OCI-LY3 (cell line): ENCODE measurements around the gene MRPS2.

Experiments used
- H2AFZ ChIP-seq: fragments of 200-600, 300-600 bp; shearing (Covaris generic); 2 replicates; pipeline ENCODE4 v1.6.0; 2014; ENCODE audit warnings: antibody characterized with exemption, low read depth, low read length
- H3K27ac ChIP-seq: fragments of 200-600, 300-600 bp; sonication (generic); 2 replicates; pipeline ENCODE4 v1.5.1; 2014; ENCODE audit warnings: mild to moderate bottlenecking, low read length, moderate library complexity, mixed read lengths
- H3K27me3 ChIP-seq: fragments of 200-600, 300-600 bp; sonication (generic); 2 replicates; pipeline ENCODE4 v1.6.1; 2014; ENCODE audit warnings: low read depth, low read length, mixed read lengths
- H3K36me3 ChIP-seq: fragments of 200-600, 300-600 bp; sonication (generic); replicated peaks from 2 replicates; pipeline ENCODE3; 2014; ENCODE audit warnings: low read depth, low read length, mixed read lengths
- H3K4me1 ChIP-seq: fragments of 300-600, 200-600 bp; sonication (generic); 2 replicates; pipeline ENCODE4 v1.6.1; 2014; ENCODE audit warnings: low read length, mixed read lengths
- H3K4me2 ChIP-seq: fragments of 200-600, 300-600 bp; sonication (generic); 2 replicates; pipeline ENCODE4 v1.6.1; 2014; ENCODE audit warnings: low read length, mixed read lengths
- H3K4me3 ChIP-seq: fragments of 300-600, 200-600 bp; sonication (generic); 2 replicates; pipeline ENCODE4 v1.5.1; 2014; ENCODE audit warnings: antibody characterized with exemption, mild to moderate bottlenecking, low read length, moderate library complexity
- H3K79me2 ChIP-seq: fragments of 300-600, 200-600 bp; shearing (Covaris generic); 2 replicates; pipeline ENCODE4 v1.6.1; 2014; ENCODE audit warnings: mild to moderate bottlenecking, low read length, mixed read lengths
- H3K9ac ChIP-seq: fragments of 300-600, 200-600 bp; shearing (Covaris generic); 2 replicates; pipeline ENCODE4 v1.6.0; 2014; ENCODE audit warnings: mild to moderate bottlenecking, low read length, moderate library complexity
- H3K9me3 ChIP-seq: fragments of 200-600, 300-600 bp; shearing (Covaris generic); 2 replicates; pipeline ENCODE4 v1.6.1; 2014; ENCODE audit warnings: low read length, mixed read lengths; ENCODE audit not compliant: insufficient read depth
- H4K20me1 ChIP-seq: fragments of 200-600, 300-600 bp; sonication (generic); 2 replicates; pipeline ENCODE4 v1.6.1; 2016; ENCODE audit warnings: low read length, mixed read lengths; ENCODE audit not compliant: insufficient read depth
- EZH2phosphoT487 ChIP-seq: fragments of 200-600 bp; shearing (Covaris generic); IDR thresholded peaks from 2 replicates; pipeline ENCODE4 v1.6.1; 2018; ENCODE audit warnings: antibody characterized with exemption, mixed run types, low read depth
- TF ChIP-seq, protein P1 (sequence below): fragments of 200-600, 300-600 bp; sonication (generic); IDR thresholded peaks from 2 replicates; pipeline ENCODE4 v1.5.1; 2014; ENCODE audit warnings: antibody characterized with exemption, low read length, low read depth

The MRPS2 gene

GRCh38 chr9:135485832-135486231, 14.7 kb upstream of the MRPS2 start:
- Histone ChIP-seq H3K4me2 (no peak overlapping the region), H4K20me1 (no peaks in the 10 kb centered on the region), H3K79me2 (no peaks in the 10 kb centered on the region), H2AFZ (no peak overlapping the region), H3K9ac (no peak overlapping the region), H3K36me3 (no peaks in the 10 kb centered on the region), H3K27me3 (no peaks in the 10 kb centered on the region), H3K9me3 (no peaks in the 10 kb centered on the region), H3K4me3 (no peak overlapping the region), H3K4me1 (0 out of 2 replicates have a peak, but pooled peaks cover 2% of the 10 kb centered on the region), H3K27ac (no peak overlapping the region)
- TF ChIP-seq, protein P1, sequence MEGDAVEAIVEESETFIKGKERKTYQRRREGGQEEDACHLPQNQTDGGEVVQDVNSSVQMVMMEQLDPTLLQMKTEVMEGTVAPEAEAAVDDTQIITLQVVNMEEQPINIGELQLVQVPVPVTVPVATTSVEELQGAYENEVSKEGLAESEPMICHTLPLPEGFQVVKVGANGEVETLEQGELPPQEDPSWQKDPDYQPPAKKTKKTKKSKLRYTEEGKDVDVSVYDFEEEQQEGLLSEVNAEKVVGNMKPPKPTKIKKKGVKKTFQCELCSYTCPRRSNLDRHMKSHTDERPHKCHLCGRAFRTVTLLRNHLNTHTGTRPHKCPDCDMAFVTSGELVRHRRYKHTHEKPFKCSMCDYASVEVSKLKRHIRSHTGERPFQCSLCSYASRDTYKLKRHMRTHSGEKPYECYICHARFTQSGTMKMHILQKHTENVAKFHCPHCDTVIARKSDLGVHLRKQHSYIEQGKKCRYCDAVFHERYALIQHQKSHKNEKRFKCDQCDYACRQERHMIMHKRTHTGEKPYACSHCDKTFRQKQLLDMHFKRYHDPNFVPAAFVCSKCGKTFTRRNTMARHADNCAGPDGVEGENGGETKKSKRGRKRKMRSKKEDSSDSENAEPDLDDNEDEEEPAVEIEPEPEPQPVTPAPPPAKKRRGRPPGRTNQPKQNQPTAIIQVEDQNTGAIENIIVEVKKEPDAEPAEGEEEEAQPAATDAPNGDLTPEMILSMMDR, result no peak
- TF ChIP-seq EZH2phosphoT487, result no peak

DNA sequence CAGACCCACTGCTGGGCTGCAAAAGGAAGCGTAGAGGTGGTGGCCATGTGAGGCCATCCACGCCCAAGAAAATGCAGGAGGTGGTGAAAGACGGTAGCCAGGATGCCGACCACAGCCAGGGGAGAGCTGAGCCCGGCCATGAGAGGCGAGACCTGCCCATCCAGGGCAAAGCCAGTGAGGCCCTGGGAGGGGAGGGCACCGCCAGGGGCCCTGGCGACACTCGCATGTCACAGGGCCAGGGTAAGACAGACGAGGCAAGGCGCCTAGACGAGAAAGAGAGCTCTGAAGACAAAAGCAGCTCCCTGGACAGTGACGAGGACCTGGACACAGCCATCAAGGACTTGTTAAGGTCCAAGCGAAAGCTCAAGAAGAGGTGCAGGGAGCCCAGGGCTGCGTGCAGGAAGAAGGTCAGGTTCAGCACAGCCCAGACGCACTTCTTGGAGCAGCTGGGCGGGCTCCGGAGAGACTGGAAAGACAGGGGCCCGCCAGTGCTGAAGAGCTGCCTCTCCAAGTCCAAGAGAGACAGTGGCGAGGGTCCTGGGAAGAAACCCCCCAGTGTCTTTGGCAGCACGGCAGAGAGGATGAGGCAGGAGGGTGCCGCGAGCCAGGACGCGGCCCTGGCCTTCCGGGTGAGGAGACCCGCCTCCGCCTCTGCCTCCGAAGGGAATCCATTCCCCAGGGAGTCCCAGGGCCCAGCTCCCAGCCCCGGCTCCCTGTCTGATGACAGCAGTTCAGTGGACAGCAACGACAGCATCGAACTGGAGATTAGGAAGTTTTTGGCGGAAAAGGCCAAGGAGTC, 14.0 kb upstream of the MRPS2 start:
- TF ChIP-seq, protein P1, result no peak
- TF ChIP-seq EZH2phosphoT487, result no peak
- no peak overlapping the region for H2AFZ ChIP-seq
- no peak overlapping the region for H3K9ac ChIP-seq
- H3K27me3 ChIP-seq, result no peaks in the 10 kb centered on the region
- no peaks in the 10 kb centered on the region for H3K4me1 ChIP-seq
- H3K27ac ChIP-seq, result no peak overlapping the region
- no peak overlapping the region for H3K4me3 ChIP-seq
- H3K9me3 ChIP-seq, result no peaks in the 10 kb centered on the region
- no peaks in the 10 kb centered on the region for H3K36me3 ChIP-seq
- H4K20me1 ChIP-seq, result no peaks in the 10 kb centered on the region
- no peaks in the 10 kb centered on the region for H3K79me2 ChIP-seq
- no peak overlapping the region for H3K4me2 ChIP-seq

GRCh38 chr9:135487281-135488012, 13.0 kb upstream of the MRPS2 start:
- H4K20me1 ChIP-seq, result no peaks in the 10 kb centered on the region
- H3K36me3 ChIP-seq, result no peaks in the 10 kb centered on the region
- H3K27ac ChIP-seq, result no peak overlapping the region
- H3K4me1 ChIP-seq, result no peaks in the 10 kb centered on the region
- TF ChIP-seq, protein P1, result no peak
- no peak for TF ChIP-seq EZH2phosphoT487
- H3K27me3 ChIP-seq, result no peaks in the 10 kb centered on the region
- H3K9ac ChIP-seq, result no peak overlapping the region
- no peak overlapping the region for H3K4me3 ChIP-seq
- no peaks in the 10 kb centered on the region for H3K9me3 ChIP-seq
- H3K79me2 ChIP-seq, result no peaks in the 10 kb centered on the region
- H2AFZ ChIP-seq, result no peak overlapping the region
- H3K4me2 ChIP-seq, result no peak overlapping the region

- no peaks in the 10 kb centered on the region for H3K79me2 ChIP-seq
- TF ChIP-seq, protein P1, result no peak
- TF ChIP-seq EZH2phosphoT487, result no peak
- H3K9me3 ChIP-seq, result no peaks in the 10 kb centered on the region
- H3K4me2 ChIP-seq, result no peak overlapping the region
- no peaks in the 10 kb centered on the region for H3K36me3 ChIP-seq
- H2AFZ ChIP-seq, result no peak overlapping the region
- no peak overlapping the region for H3K27ac ChIP-seq
- H4K20me1 ChIP-seq, result no peaks in the 10 kb centered on the region
- no peak overlapping the region for H3K4me3 ChIP-seq
- no peaks in the 10 kb centered on the region for H3K27me3 ChIP-seq
- H3K4me1 ChIP-seq, result no peaks in the 10 kb centered on the region
- H3K9ac ChIP-seq, result no peak overlapping the region
Measured at GRCh38 chr9:135488013-135488330, 12.5 kb upstream of the MRPS2 start.
